IMR-90 (cell line): Measurements from ENCODE around the gene TTC21B. TPM values are rescaled to one million over a fixed set of nuclear protein-coding genes. Genes with fewer than 3 reads are reported as not detected.

ENCODE experiments used
- ATAC-seq: fragments of 200-7000 bp; cut with Tn5 transposase; 2 replicates; pipeline ENCODE4 v1.9.1; 2020; ENCODE audit warnings: low read depth, mild to moderate bottlenecking, moderate library complexity
- Bru-seq: library from RNA; stranded (reverse); fragments of 400-500 nt; gene quantifications from one replicate; lab custom pipeline; 2021; lab: Mats Ljungman, UMichigan
- BruChase-seq, 2 experiments: library from RNA; stranded (reverse); fragments of 400-500 nt; gene quantifications; one replicate each; lab custom pipeline; 2021; lab: Mats Ljungman, UMichigan
- BruUV-seq: library from RNA; stranded (reverse); fragments of 400-500 nt; replicated peaks from 2 replicates; lab custom pipeline; 2021; lab: Mats Ljungman, UMichigan
- CTCF ChIA-PET: fragments of 300-600 bp; formaldehyde crosslinking; extraction: SDS; loops from one replicate; lab custom pipeline; 2021; ENCODE audit warnings: antibody characterized with exemption; lab: Yijun Ruan, JAX
- POLR2A ChIA-PET: fragments of 300-600 bp; sonication (Branson Sonifier 250); formaldehyde crosslinking; loops from one replicate; lab custom pipeline; 2022; ENCODE audit warnings: antibody characterized with exemption; ENCODE audit not compliant: unreplicated experiment; lab: Charles Lee
- DNase-seq: peaks from one replicate; pipeline ENCODE4 v3.0.0; 2013
- H2AFZ ChIP-seq: replicated peaks from 2 replicates; pipeline ENCODE3; 2013; ENCODE audit warnings: low read length, mild to moderate bottlenecking; ENCODE audit not compliant: poor library complexity
- H2AK5ac ChIP-seq: 2 replicates; pipeline ENCODE4 v1.6.1; 2013; ENCODE audit warnings: low read depth, low read length, inconsistent platforms
- H2AK9ac ChIP-seq: replicated peaks from 2 replicates; pipeline ENCODE3; 2013; ENCODE audit warnings: mild to moderate bottlenecking, low read depth, low read length, moderate library complexity; ENCODE audit not compliant: poor library complexity
- H2BK120ac ChIP-seq: 2 replicates; pipeline ENCODE4 v1.6.1; 2013; ENCODE audit warnings: low read depth, low read length, inconsistent platforms
- H2BK15ac ChIP-seq: 3 replicates; pipeline ENCODE4 v1.6.1; 2013; ENCODE audit warnings: low read depth, low read length, inconsistent platforms
- H2BK20ac ChIP-seq: 2 replicates; pipeline ENCODE4 v1.6.1; 2013; ENCODE audit warnings: low read depth, mild to moderate bottlenecking, inconsistent platforms, low read length, moderate library complexity
- H2BK5ac ChIP-seq: 2 replicates; pipeline ENCODE4 v1.6.1; 2013; ENCODE audit warnings: mild to moderate bottlenecking, low read depth, low read length, inconsistent platforms; ENCODE audit not compliant: poor library complexity, severe bottlenecking
- H3K14ac ChIP-seq: replicated peaks from 2 replicates; pipeline ENCODE4 v1.6.1; 2013; ENCODE audit warnings: low read depth, low read length, inconsistent platforms
- H3K18ac ChIP-seq: 2 replicates; pipeline ENCODE4 v1.6.1; 2013; ENCODE audit warnings: low read depth, low read length, control low read depth
- H3K23ac ChIP-seq: 2 replicates; pipeline ENCODE4 v1.6.1; 2013; ENCODE audit warnings: low read depth, low read length, inconsistent platforms
- H3K27ac ChIP-seq: 2 replicates; pipeline ENCODE4 v1.5.1; 2013; ENCODE audit warnings: mild to moderate bottlenecking, control low read depth, low read length; ENCODE audit not compliant: insufficient read depth
- H3K27me3 ChIP-seq: 2 replicates; pipeline ENCODE4 v1.6.1; 2013; ENCODE audit warnings: low read length; ENCODE audit not compliant: control insufficient read depth, insufficient read depth
- H3K36me3 ChIP-seq: 2 replicates; pipeline ENCODE4 v1.6.1; 2013; ENCODE audit warnings: low read length, mixed read lengths; ENCODE audit not compliant: control insufficient read depth, insufficient read depth
- H3K4ac ChIP-seq: 2 replicates; pipeline ENCODE4 v1.6.1; 2013; ENCODE audit warnings: low read depth, low read length, inconsistent platforms
- H3K4me1 ChIP-seq: 2 replicates; pipeline ENCODE4 v1.6.1; 2013; ENCODE audit warnings: low read length, mixed read lengths; ENCODE audit not compliant: control insufficient read depth, insufficient read depth
- H3K4me2 ChIP-seq: 2 replicates; pipeline ENCODE4 v1.6.1; 2013; ENCODE audit warnings: low read depth, mild to moderate bottlenecking, control low read depth, low read length, moderate library complexity
- H3K4me3 ChIP-seq: 2 replicates; pipeline ENCODE4 v1.5.1; 2013; ENCODE audit warnings: low read depth, mild to moderate bottlenecking, control low read depth, low read length, moderate library complexity; ENCODE audit not compliant: insufficient read depth
- H3K56ac ChIP-seq: 2 replicates; pipeline ENCODE4 v1.6.1; 2013; ENCODE audit warnings: low read length, inconsistent platforms; ENCODE audit not compliant: insufficient read depth; ENCODE audit errors: extremely low read depth
- H3K79me1 ChIP-seq, 2 experiments: 2 replicates each; pipeline ENCODE4 v1.6.1; 2013; ENCODE audit warnings: low read length in 2 of 2, inconsistent platforms in 1 of 2, low read depth in 1 of 2
- H3K9ac ChIP-seq: 2 replicates; pipeline ENCODE4 v1.6.1; 2013; ENCODE audit warnings: low read depth, low read length, control low read depth
- H3K9me1 ChIP-seq: 2 replicates; pipeline ENCODE4 v1.6.1; 2013; ENCODE audit warnings: low read length, inconsistent platforms; ENCODE audit not compliant: insufficient read depth
- H3K9me3 ChIP-seq: 2 replicates; pipeline ENCODE4 v1.6.1; 2013; ENCODE audit warnings: low read length; ENCODE audit not compliant: control insufficient read depth, insufficient read depth
- H4K20me1 ChIP-seq: 2 replicates; pipeline ENCODE4 v1.6.1; 2013; ENCODE audit warnings: low read length, inconsistent platforms; ENCODE audit not compliant: insufficient read depth
- H4K5ac ChIP-seq: 2 replicates; pipeline ENCODE4 v1.6.1; 2013; ENCODE audit warnings: mild to moderate bottlenecking, low read depth, low read length, control low read depth
- H4K8ac ChIP-seq, 2 experiments: 2 replicates each; pipeline ENCODE4 v1.6.1; 2013; ENCODE audit warnings: low read depth in 2 of 2, low read length in 2 of 2, control low read depth in 1 of 2, inconsistent platforms in 1 of 2
- H4K91ac ChIP-seq: 2 replicates; pipeline ENCODE4 v1.6.1; 2013; ENCODE audit warnings: low read depth, low read length, inconsistent platforms; ENCODE audit not compliant: insufficient read depth
- BHLHE40 ChIP-seq: fragments of 150-350 bp; IDR thresholded peaks from 2 replicates; pipeline ENCODE4 v1.6.1; 2016; ENCODE audit warnings: mild to moderate bottlenecking, low read depth, low read length
- MAFK ChIP-seq: IDR thresholded peaks from 2 replicates; pipeline ENCODE4 v1.6.1; 2012; ENCODE audit warnings: low read depth, low read length, improper control_type of control experiment
- MXI1 ChIP-seq: IDR thresholded peaks from 2 replicates; pipeline ENCODE4 v1.6.1; 2012; ENCODE audit warnings: low read depth, mild to moderate bottlenecking, low read length, moderate library complexity, borderline replicate concordance
- POLR2A ChIP-seq: IDR thresholded peaks from 2 replicates; pipeline ENCODE4 v1.6.1; 2012; ENCODE audit warnings: mild to moderate bottlenecking, low read depth, low read length
- RCOR1 ChIP-seq: IDR thresholded peaks from 2 replicates; pipeline ENCODE4 v1.6.1; 2012; ENCODE audit warnings: mild to moderate bottlenecking, low read length, improper control_type of control experiment; ENCODE audit not compliant: insufficient replicate concordance
- RFX5 ChIP-seq: IDR thresholded peaks from 2 replicates; pipeline ENCODE4 v1.8.0; 2012; ENCODE audit warnings: low read depth, mild to moderate bottlenecking, low read length, moderate library complexity
- WGBS, 2 experiments: methylation state at CpG; one replicate each; pipeline versions ENCODE4 v1.1.5 to v1.1.7; 2013; ENCODE audit warnings: missing lambda C conversion rate in 2 of 2; ENCODE audit not compliant: insufficient read length in 1 of 2; ENCODE audit errors: extremely low coverage in 2 of 2; 5-methylcytosine and 5-hydroxymethylcytosine counted together
- dilution Hi-C: fragments of 300-500 bp; cut with HindIII; formaldehyde crosslinking; loops from one replicate; pipeline ENCODE4 v1.14.3; 2018; ENCODE audit warnings: low sequenced_read_pairs; ENCODE audit not compliant: unreplicated experiment
- in situ Hi-C: fragments of 300-500 bp; cut with MboI; formaldehyde crosslinking; loops from 3 replicates; pipeline ENCODE4 v1.14.3; 2019; ENCODE audit warnings: low sequenced_read_pairs, inconsistent platforms, mixed read lengths
- intact Hi-C: fragments of 100-400 bp; cut with micrococcal nuclease; formaldehyde crosslinking; loops from 2 replicates; pipeline ENCODE4 v1.10.0; 2022
- long read RNA-seq: library from polyadenylated mRNA; unstranded; transcript quantifications from one replicate; pipeline ENCODE4 v2.0.0, GENCODE V29; 2021; ENCODE audit not compliant: unreplicated experiment
- polyA plus RNA-seq, 3 experiments: library from polyadenylated mRNA; depleted of rRNA; stranded (reverse); fragments of >200 nt; gene quantifications; 2 replicates each; pipeline ENCODE4 v1.2.3, GENCODE V29; 2012; ENCODE audit warnings: low replicate concordance in 1 of 3
- total RNA-seq: library from RNA; depleted of rRNA; stranded (reverse); fragments of >200 nt; gene quantifications from 2 replicates; pipeline ENCODE4 v1.2.3, GENCODE V29; 2012; rRNA removed
- TF ChIP-seq, protein P1 (sequence below): fragments of 150-350 bp; IDR thresholded peaks from 2 replicates; pipeline ENCODE4 v1.6.1; 2016; ENCODE audit warnings: low read depth, mild to moderate bottlenecking, low read length, moderate library complexity, borderline replicate concordance
- TF ChIP-seq, protein P2 (sequence below): fragments of 150-350 bp; IDR thresholded peaks from 2 replicates; pipeline ENCODE4 v1.6.1; 2017; ENCODE audit warnings: mild to moderate bottlenecking, antibody characterized with exemption, low read length, low read depth
- TF ChIP-seq, protein P3 (sequence below): conservative IDR thresholded peaks from 2 replicates; pipeline ENCODE4 v1.5.1; 2012; ENCODE audit warnings: mild to moderate bottlenecking, low read depth, low read length, improper control_type of control experiment

Gene TTC21B
- total RNA-seq (17.2 and 23.1 TPM in 2 replicates), polyA plus RNA-seq (2012; rRNA removed) (6.7 and 8.0 TPM in 2 replicates), Bru-seq, nascent RNA (percentile 71 among the genes with signal in this experiment), BruChase-seq, experiment 1, labeled RNA remaining after a 6-hour chase (percentile 62 among the genes with signal in this experiment), BruChase-seq, experiment 2, labeled RNA remaining after a 2-hour chase (percentile 74 among the genes with signal in this experiment)
- 1.2 and 1.4 TPM in 2 replicates for polyA plus RNA-seq (2012; cell fraction: cytosol; rRNA removed)
- polyA plus RNA-seq (2012; cell fraction: nucleus; rRNA removed; ENCODE audit: low replicate concordance) = 3.6 and 21.4 TPM in 2 replicates
- long read RNA-seq, full-length matches to known transcripts = 11 of 16 reads
- long read RNA-seq, partial matches to known transcripts = 2 of 16 reads
- long read RNA-seq, other reads (novel, unspliced or antisense) = 3 of 16 reads

DNA sequence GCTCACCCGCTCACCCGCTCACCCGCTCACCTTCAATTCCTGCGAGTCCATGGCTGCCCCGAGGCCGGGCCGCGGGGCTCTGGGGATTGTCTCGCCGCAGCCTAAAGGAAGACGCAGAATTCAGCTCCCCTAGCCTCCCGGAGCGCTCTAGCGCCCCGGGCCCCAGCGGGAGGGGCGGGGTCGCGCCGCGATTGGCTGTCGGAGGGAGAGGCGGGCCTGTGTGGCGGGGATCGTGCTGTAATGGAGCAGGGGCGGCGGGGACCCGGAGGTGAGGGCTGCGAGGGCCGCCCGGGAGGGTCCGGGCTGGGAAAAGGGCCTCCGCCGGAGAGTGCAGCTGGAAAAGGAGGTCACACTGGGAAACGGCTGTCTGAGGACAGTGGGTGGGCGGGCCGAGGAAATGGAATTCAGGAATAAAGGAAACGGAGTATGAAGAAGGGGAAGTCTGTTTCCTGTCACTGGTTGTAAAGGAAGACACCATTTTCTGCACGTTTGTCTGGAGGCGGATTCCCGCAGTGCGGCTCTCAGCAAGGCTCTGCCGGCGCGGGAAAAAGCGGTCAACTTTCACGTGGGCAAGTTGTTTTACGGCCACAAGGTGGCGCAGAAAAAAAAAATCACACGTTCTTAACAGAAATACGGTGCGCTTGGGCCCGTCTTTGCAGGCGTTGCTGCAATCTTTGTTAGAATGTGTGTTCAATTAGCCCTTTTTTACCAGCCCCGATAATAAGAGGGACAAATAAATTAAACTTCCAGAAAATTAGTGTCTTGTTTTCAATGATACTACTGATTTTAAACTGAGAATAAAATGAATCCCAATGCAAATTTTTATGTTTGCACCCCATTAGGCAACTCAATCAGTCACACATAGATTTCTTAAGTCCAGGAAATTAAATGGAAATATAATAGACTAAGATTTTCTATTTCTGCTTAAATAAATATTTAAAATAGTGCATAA lies at the start of gene TTC21B:
TSS of gene TTC21B (minus strand) at position 122 of the 952 bp plus-strand sequence. CDS start at position 51, 71 bp downstream.
- H3K9me1 ChIP-seq = peaks cover 5% of the 10 kb centered on the region
- H3K4ac ChIP-seq = peak within 1 kb of the TSS; percentile 52; the same call in 1 of the 2 replicates
- H2BK120ac ChIP-seq = peak within 1 kb of the TSS; percentile 44; the same call in 1 of the 2 replicates
- H4K8ac ChIP-seq = peak within 1 kb of the TSS in 1 of 2 experiments; percentile 36; a peak in 2 of 4 replicates
- no peak within 1 kb of the TSS for H3K14ac ChIP-seq
- peak within 1 kb of the TSS; percentile 62; the same call in 1 of the 2 replicates for H3K56ac ChIP-seq
- POLR2A ChIA-PET = interaction anchor here (0.6 kb wide), 1 partner anchor 176 kb away, joined by 7 read pairs; no protein-coding TSS in a partner anchor
- in situ Hi-C loops (loop anchor here (25.0 kb wide), 1 partner anchor 458 kb away; no protein-coding TSS in a partner anchor), dilution Hi-C loops (no loop called here), intact Hi-C loops (loop anchor here (1.0 to 5.0 kb wide), 4 partner anchors 152 to 468 kb away; partner anchors contain the start of gene SCN1A)
- no TSS peak for BruUV-seq
- H2AK9ac ChIP-seq = peak within 1 kb of the TSS; percentile 73
- 0 out of 2 replicates have a peak within 1 kb of the TSS, but pooled peaks have one; percentile 31 for H3K23ac ChIP-seq
- H3K18ac ChIP-seq = no peak within 1 kb of the TSS
- ATAC-seq (peak; percentile 99), DNase-seq (peak; percentile 95)
- H4K20me1 ChIP-seq = peaks cover 3% of the 10 kb centered on the region
- no peak within 1 kb of the TSS for H2AK5ac ChIP-seq
- H2BK15ac ChIP-seq = no peak within 1 kb of the TSS
- CTCF ChIA-PET = interaction anchor here (0.7 to 0.9 kb wide), 5 partner anchors 9 to 592 kb away, joined by 3 to 7 read pairs (median 4); partner anchors contain the start of gene SCN1A
- peak within 1 kb of the TSS; percentile 45 for H3K27ac ChIP-seq
- no peaks in the 10 kb centered on the region for H3K36me3 ChIP-seq
- H2AFZ ChIP-seq = peak within 1 kb of the TSS; percentile 90
- peak within 1 kb of the TSS; percentile 84 for H3K9ac ChIP-seq
- H3K4me3 ChIP-seq = peak within 1 kb of the TSS; percentile 64
- H2BK5ac ChIP-seq = peak within 1 kb of the TSS; percentile 14
- H3K79me1 ChIP-seq = peaks cover 18 to 28% of the 10 kb centered on the region in 2 experiments
- H2BK20ac ChIP-seq = no peak within 1 kb of the TSS
- H3K4me1 ChIP-seq = no peaks in the 10 kb centered on the region
- peak within 1 kb of the TSS; percentile 87 for H3K4me2 ChIP-seq
- 0% methylated on average over 13 of the region's 55 CpGs; no CpG with 5 or more reads in 1 of the 2 experiments for whole genome bisulfite sequencing, 2 experiments
- H4K5ac ChIP-seq = no peak within 1 kb of the TSS
- H3K9me3 ChIP-seq = no peaks in the 10 kb centered on the region
- H3K27me3 ChIP-seq = no peaks in the 10 kb centered on the region
- no peak within 1 kb of the TSS for H4K91ac ChIP-seq
- TF ChIP-seq, protein P1, sequence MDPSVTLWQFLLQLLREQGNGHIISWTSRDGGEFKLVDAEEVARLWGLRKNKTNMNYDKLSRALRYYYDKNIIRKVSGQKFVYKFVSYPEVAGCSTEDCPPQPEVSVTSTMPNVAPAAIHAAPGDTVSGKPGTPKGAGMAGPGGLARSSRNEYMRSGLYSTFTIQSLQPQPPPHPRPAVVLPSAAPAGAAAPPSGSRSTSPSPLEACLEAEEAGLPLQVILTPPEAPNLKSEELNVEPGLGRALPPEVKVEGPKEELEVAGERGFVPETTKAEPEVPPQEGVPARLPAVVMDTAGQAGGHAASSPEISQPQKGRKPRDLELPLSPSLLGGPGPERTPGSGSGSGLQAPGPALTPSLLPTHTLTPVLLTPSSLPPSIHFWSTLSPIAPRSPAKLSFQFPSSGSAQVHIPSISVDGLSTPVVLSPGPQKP = no peak
- TF ChIP-seq MAFK (no peak), RCOR1 (no peak), MXI1 (peak; percentile 69), BHLHE40 (peak; percentile 78), RFX5 (no peak), POLR2A (peak; percentile 81)
- TF ChIP-seq, protein P2, sequence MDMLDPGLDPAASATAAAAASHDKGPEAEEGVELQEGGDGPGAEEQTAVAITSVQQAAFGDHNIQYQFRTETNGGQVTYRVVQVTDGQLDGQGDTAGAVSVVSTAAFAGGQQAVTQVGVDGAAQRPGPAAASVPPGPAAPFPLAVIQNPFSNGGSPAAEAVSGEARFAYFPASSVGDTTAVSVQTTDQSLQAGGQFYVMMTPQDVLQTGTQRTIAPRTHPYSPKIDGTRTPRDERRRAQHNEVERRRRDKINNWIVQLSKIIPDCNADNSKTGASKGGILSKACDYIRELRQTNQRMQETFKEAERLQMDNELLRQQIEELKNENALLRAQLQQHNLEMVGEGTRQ = peak; percentile 41; the same call in 1 of the 2 replicates
- TF ChIP-seq, protein P3, sequence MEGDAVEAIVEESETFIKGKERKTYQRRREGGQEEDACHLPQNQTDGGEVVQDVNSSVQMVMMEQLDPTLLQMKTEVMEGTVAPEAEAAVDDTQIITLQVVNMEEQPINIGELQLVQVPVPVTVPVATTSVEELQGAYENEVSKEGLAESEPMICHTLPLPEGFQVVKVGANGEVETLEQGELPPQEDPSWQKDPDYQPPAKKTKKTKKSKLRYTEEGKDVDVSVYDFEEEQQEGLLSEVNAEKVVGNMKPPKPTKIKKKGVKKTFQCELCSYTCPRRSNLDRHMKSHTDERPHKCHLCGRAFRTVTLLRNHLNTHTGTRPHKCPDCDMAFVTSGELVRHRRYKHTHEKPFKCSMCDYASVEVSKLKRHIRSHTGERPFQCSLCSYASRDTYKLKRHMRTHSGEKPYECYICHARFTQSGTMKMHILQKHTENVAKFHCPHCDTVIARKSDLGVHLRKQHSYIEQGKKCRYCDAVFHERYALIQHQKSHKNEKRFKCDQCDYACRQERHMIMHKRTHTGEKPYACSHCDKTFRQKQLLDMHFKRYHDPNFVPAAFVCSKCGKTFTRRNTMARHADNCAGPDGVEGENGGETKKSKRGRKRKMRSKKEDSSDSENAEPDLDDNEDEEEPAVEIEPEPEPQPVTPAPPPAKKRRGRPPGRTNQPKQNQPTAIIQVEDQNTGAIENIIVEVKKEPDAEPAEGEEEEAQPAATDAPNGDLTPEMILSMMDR = peak; percentile 84
